DOHH2 (cell line): ENCODE data around the gene RCAN2.

Source experiments
- H3F3A ChIP-seq: fragments of 200-600 bp; sonication (generic), shearing (Covaris generic); 2 replicates; pipeline ENCODE4 v1.6.0; 2016; ENCODE audit warnings: antibody characterized with exemption, mild to moderate bottlenecking; ENCODE audit not compliant: control insufficient read depth, insufficient read depth
- H3K27ac ChIP-seq: fragments of 200-600 bp; sonication (generic); 2 replicates; pipeline ENCODE4 v1.5.1; 2014; ENCODE audit warnings: low read depth, mild to moderate bottlenecking, low read length, moderate library complexity
- H3K27me3 ChIP-seq: fragments of 200-600 bp; sonication (generic); 2 replicates; pipeline ENCODE4 v1.6.1; 2014; ENCODE audit warnings: mild to moderate bottlenecking, low read length, mixed read lengths; ENCODE audit not compliant: control insufficient read depth
- H3K36me3 ChIP-seq: fragments of 200-600 bp; sonication (generic); 2 replicates; pipeline ENCODE4 v1.6.1; 2014; ENCODE audit warnings: mild to moderate bottlenecking, low read length, moderate library complexity, mixed read lengths; ENCODE audit not compliant: control insufficient read depth
- H3K4me1 ChIP-seq: fragments of 200-600 bp; sonication (generic); 2 replicates; pipeline ENCODE4 v1.6.1; 2014; ENCODE audit warnings: mild to moderate bottlenecking, low read length, mixed read lengths; ENCODE audit not compliant: control insufficient read depth
- H3K4me2 ChIP-seq: fragments of 200-600 bp; sonication (generic); 2 replicates; pipeline ENCODE4 v1.6.0; 2014; ENCODE audit warnings: mild to moderate bottlenecking, low read length, moderate library complexity
- H3K4me3 ChIP-seq: fragments of 200-600 bp; sonication (generic); 2 replicates; pipeline ENCODE4 v1.5.1; 2014; ENCODE audit warnings: mild to moderate bottlenecking, low read length, mixed read lengths
- H3K79me2 ChIP-seq: fragments of 200-600 bp; sonication (generic); 2 replicates; pipeline ENCODE4 v1.6.1; 2014; ENCODE audit warnings: mild to moderate bottlenecking, low read length, mixed read lengths; ENCODE audit not compliant: control insufficient read depth
- H3K9me2 ChIP-seq: fragments of 200-600 bp; sonication (generic); replicated peaks from 2 replicates; pipeline ENCODE4 v1.6.1; 2014; ENCODE audit warnings: mild to moderate bottlenecking, low read length, mixed read lengths; ENCODE audit not compliant: control insufficient read depth
- H3K9me3 ChIP-seq: fragments of 200-600 bp; sonication (generic); 2 replicates; pipeline ENCODE4 v1.6.1; 2014; ENCODE audit warnings: antibody characterized with exemption, low read length, mixed read lengths; ENCODE audit not compliant: control insufficient read depth, insufficient read depth
- H4K20me1 ChIP-seq: fragments of 200-600 bp; sonication (generic); 2 replicates; pipeline ENCODE4 v1.6.0; 2014; ENCODE audit warnings: low read depth, mild to moderate bottlenecking, antibody characterized with exemption, low read length, moderate library complexity; ENCODE audit not compliant: control insufficient read depth, insufficient read depth
- CTCF ChIP-seq: fragments of 200-600 bp; sonication (generic); IDR thresholded peaks from one replicate; pipeline ENCODE4 v1.5.1; 2014; ENCODE audit warnings: antibody characterized with exemption, mild to moderate bottlenecking, low read depth, low read length; ENCODE audit not compliant: poor library complexity, severe bottlenecking
- EZH2phosphoT487 ChIP-seq: fragments of 200-600 bp; sonication (generic); IDR thresholded peaks from 2 replicates; pipeline ENCODE4 v1.6.1; 2017; ENCODE audit warnings: borderline replicate concordance, mild to moderate bottlenecking, antibody characterized with exemption, low read length, moderate library complexity, mixed read lengths

The RCAN2 gene

GRCh38 chr6:46201702-46202101 lies 289.5 kb downstream of the RCAN2 start:
- Histone ChIP-seq H3K4me3 (no peak overlapping the region), H3K4me2 (no peak overlapping the region)
- TF ChIP-seq EZH2phosphoT487 (no peak), CTCF (no peak)

GRCh38 chr6:46199387-46199786 lies 291.9 kb downstream of the RCAN2 start:
- Histone ChIP-seq H3K27me3 (no peaks in the 10 kb centered on the region), H3K27ac (no peak overlapping the region), H3K36me3 (no peaks in the 10 kb centered on the region), H3F3A (no peaks in the 10 kb centered on the region), H3K4me2 (no peak overlapping the region), H3K4me3 (no peak overlapping the region), H3K4me1 (no peaks in the 10 kb centered on the region), H3K9me3 (no peaks in the 10 kb centered on the region), H4K20me1 (no peaks in the 10 kb centered on the region), H3K79me2 (no peaks in the 10 kb centered on the region), H3K9me2 (no peaks in the 10 kb centered on the region)
- no peak for TF ChIP-seq EZH2phosphoT487
- no peak for TF ChIP-seq CTCF

More at GRCh38 chr6:46201702-46202101, 289.5 kb downstream of the RCAN2 start:
- H3K36me3 ChIP-seq = no peaks in the 10 kb centered on the region
- H3F3A ChIP-seq = no peaks in the 10 kb centered on the region
- H3K9me2 ChIP-seq = no peaks in the 10 kb centered on the region
- H3K27me3 ChIP-seq = no peaks in the 10 kb centered on the region
- H3K79me2 ChIP-seq = no peaks in the 10 kb centered on the region
- H3K9me3 ChIP-seq = no peaks in the 10 kb centered on the region
- no peaks in the 10 kb centered on the region for H3K4me1 ChIP-seq
- H4K20me1 ChIP-seq = no peaks in the 10 kb centered on the region
- no peak overlapping the region for H3K27ac ChIP-seq

- Histone ChIP-seq H3K4me3 (no peak overlapping the region), H3K4me2 (no peak overlapping the region), H3K27ac (no peak overlapping the region)
These were observed 299.3 kb downstream of the RCAN2 start for GRCh38 chr6:46191961-46192360.

More at GRCh38 chr6:46191961-46192360, 299.3 kb downstream of the RCAN2 start:
- Histone ChIP-seq H3K9me3 (no peaks in the 10 kb centered on the region), H3F3A (no peaks in the 10 kb centered on the region), H3K79me2 (no peaks in the 10 kb centered on the region), H3K36me3 (no peaks in the 10 kb centered on the region), H3K27me3 (peaks cover 4% of the 10 kb centered on the region; the same call in 1 of the 2 replicates), H3K9me2 (no peaks in the 10 kb centered on the region), H3K4me1 (no peaks in the 10 kb centered on the region), H4K20me1 (no peaks in the 10 kb centered on the region)
- TF ChIP-seq CTCF = no peak
- no peak for TF ChIP-seq EZH2phosphoT487
